Astrocyte (in vitro differentiated cells and primary cell): ENCODE data around the gene CABP1. TPM values are rescaled to one million over a fixed set of nuclear protein-coding genes. Genes with fewer than 3 reads are reported as not detected.

Source experiments
- DNase-seq: peaks from one replicate; pipeline ENCODE4 v3.0.0-alpha.2; 2010; ENCODE audit warnings: low read depth
- FAIRE-seq: peaks from 2 replicates; lab custom pipeline; 2011; peaks lifted over from hg19 to GRCh38; lab: Jason Lieb, UNC
- H2AFZ ChIP-seq: 2 replicates; pipeline ENCODE4 v1.6.0; 2012; ENCODE audit warnings: low read depth, low read length, inconsistent platforms
- H3K27ac ChIP-seq: 2 replicates; pipeline ENCODE4 v1.5.1; 2011; ENCODE audit warnings: low read depth, low read length, inconsistent platforms
- H3K27me3 ChIP-seq: 2 replicates; pipeline ENCODE4 v1.6.0; 2011; ENCODE audit warnings: low read length, inconsistent platforms; ENCODE audit not compliant: insufficient read depth
- H3K36me3 ChIP-seq: 2 replicates; pipeline ENCODE4 v1.5.1; 2011; ENCODE audit warnings: low read length, inconsistent platforms; ENCODE audit not compliant: insufficient read depth
- H3K4me1 ChIP-seq: 2 replicates; pipeline ENCODE4 v1.5.1; 2011; ENCODE audit warnings: low read length, inconsistent platforms; ENCODE audit not compliant: insufficient read depth
- H3K4me2 ChIP-seq: 2 replicates; pipeline ENCODE4 v1.6.0; 2012; ENCODE audit warnings: low read length, inconsistent platforms
- H3K4me3 ChIP-seq: 2 replicates; pipeline ENCODE4 v1.5.1; 2011; ENCODE audit warnings: low read depth, mild to moderate bottlenecking, low read length, inconsistent platforms; ENCODE audit not compliant: insufficient read depth
- H3K79me2 ChIP-seq: 2 replicates; pipeline ENCODE4 v1.6.0; 2012; ENCODE audit warnings: mild to moderate bottlenecking, low read length, inconsistent platforms; ENCODE audit not compliant: insufficient read depth
- H3K9ac ChIP-seq: 2 replicates; pipeline ENCODE4 v1.6.0; 2012; ENCODE audit warnings: mild to moderate bottlenecking, low read length, inconsistent platforms
- H3K9me3 ChIP-seq: 2 replicates; pipeline ENCODE4 v1.5.1; 2012; ENCODE audit warnings: low read depth, mild to moderate bottlenecking, low read length, inconsistent platforms; ENCODE audit not compliant: insufficient read depth
- H4K20me1 ChIP-seq: 2 replicates; pipeline ENCODE4 v1.6.0; 2012; ENCODE audit warnings: low read length, inconsistent platforms; ENCODE audit not compliant: insufficient read depth
- H3K27ac Mint-ChIP-seq: one replicate; pipeline ENCODE4 v1.8.0; 2021; ENCODE audit warnings: mild to moderate bottlenecking, mixed read lengths; ENCODE audit not compliant: unreplicated experiment
- H3K27me3 Mint-ChIP-seq: one replicate; pipeline ENCODE4 v1.8.0; 2021; ENCODE audit warnings: low read depth, mixed read lengths; ENCODE audit not compliant: unreplicated experiment
- H3K36me3 Mint-ChIP-seq: one replicate; pipeline ENCODE4 v1.8.0; 2021; ENCODE audit warnings: low read depth, mixed read lengths; ENCODE audit not compliant: unreplicated experiment
- H3K4me1 Mint-ChIP-seq: one replicate; pipeline ENCODE4 v1.8.0; 2021; ENCODE audit warnings: low read depth, mixed read lengths; ENCODE audit not compliant: unreplicated experiment
- H3K4me3 Mint-ChIP-seq: one replicate; pipeline ENCODE4 v1.8.0; 2021; ENCODE audit warnings: mild to moderate bottlenecking, moderate library complexity, mixed read lengths; ENCODE audit not compliant: unreplicated experiment
- H3K9me3 Mint-ChIP-seq: one replicate; pipeline ENCODE4 v1.8.0; 2021; ENCODE audit warnings: mild to moderate bottlenecking, mixed read lengths; ENCODE audit not compliant: unreplicated experiment
- EZH2 ChIP-seq: IDR thresholded peaks from 2 replicates; pipeline ENCODE4 v1.6.1; 2012; ENCODE audit warnings: mild to moderate bottlenecking, low read length, inconsistent platforms; ENCODE audit not compliant: insufficient read depth
- total RNA-seq: library from RNA; stranded (reverse); gene quantifications from 2 replicates; pipeline ENCODE4 v1.2.1, GENCODE V29; 2021
- TF ChIP-seq, protein P1 (sequence below): IDR thresholded peaks from 2 replicates; pipeline ENCODE4 v1.5.1; 2011; ENCODE audit warnings: low read depth, mild to moderate bottlenecking, inconsistent platforms, low read length, moderate library complexity; ENCODE audit not compliant: insufficient read depth

The CABP1 gene
- total RNA-seq, 1 donor from 2014 or later, result 0.30 TPM

DNA sequence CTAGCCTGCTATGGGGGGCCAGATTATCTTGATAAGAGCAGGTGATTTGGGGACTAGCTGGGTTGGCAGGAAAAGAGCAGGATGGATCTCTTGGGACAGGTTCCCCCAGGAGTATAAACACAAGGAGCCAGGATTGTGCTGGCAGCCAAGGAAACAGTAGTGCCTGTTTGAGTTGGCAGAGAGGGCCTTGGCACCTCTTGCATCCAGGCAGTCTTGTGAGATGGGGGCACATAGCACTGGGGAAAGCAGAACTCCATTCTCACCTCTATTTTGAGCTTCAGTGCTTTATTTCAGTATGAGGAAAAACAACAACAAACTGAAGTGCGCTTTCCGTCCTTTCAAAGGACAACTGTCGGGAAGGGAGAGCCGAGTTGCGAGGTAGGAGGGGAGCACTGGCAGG lies 60.5 kb downstream of the CABP1 start:
- H3K4me3 Mint-ChIP-seq, result no peak overlapping the region
- Histone ChIP-seq H3K4me3 (no peak overlapping the region), H3K36me3 (peaks cover 37% of the 10 kb centered on the region), H3K4me2 (no peak overlapping the region), H2AFZ (no peak overlapping the region), H3K9me3 (no peaks in the 10 kb centered on the region), H3K79me2 (peaks cover 4% of the 10 kb centered on the region), H3K27ac (no peak overlapping the region), H3K27me3 (no peaks in the 10 kb centered on the region), H3K9ac (no peak overlapping the region), H4K20me1 (peaks cover 54% of the 10 kb centered on the region), H3K4me1 (no peaks in the 10 kb centered on the region)
- FAIRE-seq (no peak), DNase-seq (no peak)
- TF ChIP-seq EZH2, result no peak
- TF ChIP-seq, protein P1, sequence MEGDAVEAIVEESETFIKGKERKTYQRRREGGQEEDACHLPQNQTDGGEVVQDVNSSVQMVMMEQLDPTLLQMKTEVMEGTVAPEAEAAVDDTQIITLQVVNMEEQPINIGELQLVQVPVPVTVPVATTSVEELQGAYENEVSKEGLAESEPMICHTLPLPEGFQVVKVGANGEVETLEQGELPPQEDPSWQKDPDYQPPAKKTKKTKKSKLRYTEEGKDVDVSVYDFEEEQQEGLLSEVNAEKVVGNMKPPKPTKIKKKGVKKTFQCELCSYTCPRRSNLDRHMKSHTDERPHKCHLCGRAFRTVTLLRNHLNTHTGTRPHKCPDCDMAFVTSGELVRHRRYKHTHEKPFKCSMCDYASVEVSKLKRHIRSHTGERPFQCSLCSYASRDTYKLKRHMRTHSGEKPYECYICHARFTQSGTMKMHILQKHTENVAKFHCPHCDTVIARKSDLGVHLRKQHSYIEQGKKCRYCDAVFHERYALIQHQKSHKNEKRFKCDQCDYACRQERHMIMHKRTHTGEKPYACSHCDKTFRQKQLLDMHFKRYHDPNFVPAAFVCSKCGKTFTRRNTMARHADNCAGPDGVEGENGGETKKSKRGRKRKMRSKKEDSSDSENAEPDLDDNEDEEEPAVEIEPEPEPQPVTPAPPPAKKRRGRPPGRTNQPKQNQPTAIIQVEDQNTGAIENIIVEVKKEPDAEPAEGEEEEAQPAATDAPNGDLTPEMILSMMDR, result no peak
- H3K9me3 Mint-ChIP-seq, result no peaks in the 10 kb centered on the region
- no peak overlapping the region for H3K27ac Mint-ChIP-seq
- peaks cover 46% of the 10 kb centered on the region for H3K36me3 Mint-ChIP-seq
- no peaks in the 10 kb centered on the region for H3K4me1 Mint-ChIP-seq
- no peaks in the 10 kb centered on the region for H3K27me3 Mint-ChIP-seq

DNA sequence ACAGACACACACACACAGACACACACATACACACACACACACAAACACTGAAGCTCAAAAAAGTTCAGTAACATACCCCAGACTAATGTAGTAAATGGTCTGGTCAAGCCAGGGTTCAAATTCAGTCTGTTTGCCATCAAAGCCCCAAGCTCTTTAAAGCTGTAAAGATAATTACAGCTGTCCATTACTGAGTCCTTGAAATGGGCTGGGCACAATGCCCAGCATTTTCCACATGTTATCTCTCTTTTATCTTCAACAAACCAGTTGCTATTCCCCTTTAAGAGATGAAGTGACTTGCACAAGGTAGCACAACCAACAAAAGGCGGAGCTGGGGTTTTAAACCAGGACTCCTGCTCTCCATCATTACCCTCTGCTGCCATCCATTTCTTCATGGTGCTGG lies 62.2 kb downstream of the CABP1 start:
- Mint-ChIP-seq H3K4me3 (no peak overlapping the region), H3K27ac (no peak overlapping the region), H3K4me1 (no peaks in the 10 kb centered on the region), H3K27me3 (no peaks in the 10 kb centered on the region), H3K9me3 (no peaks in the 10 kb centered on the region), H3K36me3 (peaks cover 32% of the 10 kb centered on the region)
- Histone ChIP-seq H3K9me3 (no peaks in the 10 kb centered on the region), H3K4me2 (no peak overlapping the region), H3K36me3 (peaks cover 23% of the 10 kb centered on the region), H3K27ac (no peak overlapping the region), H3K9ac (no peak overlapping the region), H3K27me3 (no peaks in the 10 kb centered on the region), H3K4me1 (no peaks in the 10 kb centered on the region), H3K4me3 (no peak overlapping the region), H4K20me1 (peaks cover 40% of the 10 kb centered on the region), H2AFZ (no peak overlapping the region), H3K79me2 (peaks cover 4% of the 10 kb centered on the region)
- FAIRE-seq, result no peak
- TF ChIP-seq, protein P1, result no peak
- TF ChIP-seq EZH2, result no peak
- no peak for DNase-seq

DNA sequence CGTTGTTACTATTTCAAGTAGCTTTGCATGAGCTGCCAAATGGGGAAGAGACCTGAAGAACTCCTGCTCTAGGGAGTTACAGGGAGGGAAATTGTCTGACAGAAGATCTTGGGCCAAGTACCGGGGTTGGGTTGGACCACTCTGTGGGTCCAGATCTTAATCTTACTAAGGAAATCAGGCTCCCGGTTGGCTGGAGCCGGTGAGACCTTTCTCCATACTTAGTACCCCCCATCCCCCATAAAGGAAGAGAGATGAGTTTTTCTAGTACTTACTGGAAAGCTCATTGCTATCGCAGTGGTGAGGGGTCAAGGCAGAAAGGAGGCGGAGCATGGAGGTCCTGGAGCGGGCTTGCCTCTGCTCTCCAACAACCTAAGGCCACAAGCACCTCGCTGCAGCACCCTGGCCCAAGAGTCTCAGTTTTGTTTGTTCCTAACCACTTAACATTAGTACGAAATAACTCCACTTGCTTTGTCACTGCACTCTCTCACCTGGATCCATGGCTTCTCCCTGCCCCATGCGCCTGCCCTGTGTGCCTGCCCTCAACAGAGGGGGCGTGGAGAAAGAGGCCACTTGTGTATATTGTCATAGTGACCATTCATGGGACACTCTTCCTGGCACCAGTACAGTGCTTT lies 63.0 kb downstream of the CABP1 start:
- peaks cover 17% of the 10 kb centered on the region for H3K36me3 ChIP-seq
- Mint-ChIP-seq H3K27me3 (no peaks in the 10 kb centered on the region), H3K4me1 (no peaks in the 10 kb centered on the region), H3K9me3 (no peaks in the 10 kb centered on the region), H3K4me3 (no peak overlapping the region), H3K36me3 (peaks cover 31% of the 10 kb centered on the region), H3K27ac (no peak overlapping the region)
- no peak overlapping the region for H3K4me2 ChIP-seq
- H3K9ac ChIP-seq, result no peak overlapping the region
- TF ChIP-seq, protein P1, result no peak
- no peak for TF ChIP-seq EZH2
- H3K4me3 ChIP-seq, result no peak overlapping the region
- no peak overlapping the region for H2AFZ ChIP-seq
- no peak overlapping the region for H3K27ac ChIP-seq
- H3K4me1 ChIP-seq, result no peaks in the 10 kb centered on the region
- FAIRE-seq (no peak), DNase-seq (no peak)
- H3K79me2 ChIP-seq, result no peaks in the 10 kb centered on the region
- H3K27me3 ChIP-seq, result no peaks in the 10 kb centered on the region
- H4K20me1 ChIP-seq, result peaks cover 33% of the 10 kb centered on the region
- no peaks in the 10 kb centered on the region for H3K9me3 ChIP-seq
